Neural cell (in vitro differentiated cells): Measurements from ENCODE around the gene VPS26C. TPM values are rescaled to one million over a fixed set of nuclear protein-coding genes. Genes with fewer than 3 reads are reported as not detected.
"Not testable (repeated sequence)": the region's sequence is repeated elsewhere in the genome, so short reads cannot be mapped to it uniquely, and the experiment has no call there.

Source experiments
- H2AFZ ChIP-seq: fragments of 200-600, 300-800 bp; sonication (generic), shearing (Covaris generic); 2 replicates; pipeline ENCODE4 v1.6.0; 2014; ENCODE audit warnings: low read depth, mild to moderate bottlenecking, antibody characterized with exemption, low read length, moderate library complexity
- H3F3A ChIP-seq: fragments of 200-600 bp; shearing (Covaris generic); 2 replicates; pipeline ENCODE4 v1.6.1; 2016; ENCODE audit warnings: mild to moderate bottlenecking, moderate library complexity, mixed read lengths, antibody characterized with exemption, low read length; ENCODE audit not compliant: insufficient read depth, poor library complexity, severe bottlenecking
- H3K27ac ChIP-seq: fragments of 200-600, 300-800 bp; sonication (generic), shearing (Covaris generic); 2 replicates; pipeline ENCODE4 v1.5.1; 2014; ENCODE audit warnings: mild to moderate bottlenecking, low read length, moderate library complexity
- H3K27me3 ChIP-seq: fragments of 300-800, 200-600 bp; sonication (generic), shearing (Covaris generic); 2 replicates; pipeline ENCODE4 v1.6.0; 2014; ENCODE audit warnings: mild to moderate bottlenecking, low read depth, low read length, moderate library complexity; ENCODE audit not compliant: insufficient read depth
- H3K36me3 ChIP-seq: fragments of 300-800, 200-600 bp; sonication (generic), shearing (Covaris generic); 2 replicates; pipeline ENCODE4 v1.5.1; 2014; ENCODE audit warnings: mild to moderate bottlenecking, antibody characterized with exemption, low read length, moderate library complexity; ENCODE audit not compliant: insufficient read depth
- H3K4me2 ChIP-seq: fragments of 300-800, 200-600 bp; sonication (generic), shearing (Covaris generic); 2 replicates; pipeline ENCODE4 v1.6.0; 2014; ENCODE audit warnings: mild to moderate bottlenecking, low read length
- H3K4me3 ChIP-seq: fragments of 300-800, 200-600 bp; sonication (generic), shearing (Covaris generic); 2 replicates; pipeline ENCODE4 v1.5.1; 2014; ENCODE audit warnings: mild to moderate bottlenecking, low read length, moderate library complexity
- H3K79me2 ChIP-seq: fragments of 200-600 bp; shearing (Covaris generic); replicated peaks from 2 replicates; pipeline ENCODE4 v1.6.0; 2014; ENCODE audit warnings: mild to moderate bottlenecking, low read length, moderate library complexity; ENCODE audit not compliant: insufficient read depth
- H3K9ac ChIP-seq: fragments of 300-800, 200-600 bp; sonication (generic), shearing (Covaris generic); 2 replicates; pipeline ENCODE4 v1.6.1; 2016; ENCODE audit warnings: mild to moderate bottlenecking, low read length, mixed read lengths
- H3K9me2 ChIP-seq: fragments of 200-600 bp; shearing (Covaris generic); 2 replicates; pipeline ENCODE4 v1.6.1; 2016; ENCODE audit warnings: mild to moderate bottlenecking, low read length, mixed read lengths; ENCODE audit not compliant: insufficient read depth
- H3K9me3 ChIP-seq: fragments of 200-600, 300-800 bp; sonication (generic), shearing (Covaris generic); 2 replicates; pipeline ENCODE4 v1.6.1; 2016; ENCODE audit warnings: mild to moderate bottlenecking, mixed run types, low read length, moderate library complexity, mixed read lengths
- H4K20me1 ChIP-seq: fragments of 200-600 bp; shearing (Covaris generic); 2 replicates; pipeline ENCODE4 v1.6.1; 2016; ENCODE audit warnings: mild to moderate bottlenecking, mixed run types; ENCODE audit not compliant: insufficient read depth
- EP300 ChIP-seq: fragments of 450-650 bp; conservative IDR thresholded peaks from 2 replicates; pipeline ENCODE4 v1.6.1; 2014; ENCODE audit warnings: antibody characterized with exemption, mild to moderate bottlenecking, moderate library complexity; ENCODE audit not compliant: poor library complexity, severe bottlenecking
- EZH2 ChIP-seq: fragments of 200-600, 300-800 bp; shearing (Covaris generic), sonication (generic); IDR thresholded peaks from 2 replicates; pipeline ENCODE4 v1.6.1; 2014; ENCODE audit warnings: antibody characterized with exemption, low read length, borderline replicate concordance, mild to moderate bottlenecking; ENCODE audit not compliant: insufficient read depth, poor library complexity, severe bottlenecking
- MXI1 ChIP-seq: fragments of 450-650 bp; conservative IDR thresholded peaks from 2 replicates; pipeline ENCODE4 v1.6.1; 2014; ENCODE audit warnings: antibody characterized with exemption, mild to moderate bottlenecking; ENCODE audit not compliant: poor library complexity, severe bottlenecking
- POLR2AphosphoS5 ChIP-seq: IDR thresholded peaks from 2 replicates; pipeline ENCODE4 v1.6.1; 2012
- RAD21 ChIP-seq: fragments of 450-650 bp; conservative IDR thresholded peaks from 2 replicates; pipeline ENCODE4 v1.6.1; 2014; ENCODE audit warnings: antibody characterized with exemption, mild to moderate bottlenecking, moderate library complexity
- SMC3 ChIP-seq: fragments of 450-650 bp; conservative IDR thresholded peaks from 2 replicates; pipeline ENCODE4 v1.6.1; 2014; ENCODE audit warnings: antibody characterized with exemption, mild to moderate bottlenecking, moderate library complexity; ENCODE audit not compliant: poor library complexity
- TAF1 ChIP-seq: IDR thresholded peaks from 2 replicates; pipeline ENCODE4 v1.6.1; 2012; ENCODE audit warnings: low read depth
- polyA minus RNA-seq: library from RNA; depleted of rRNA, polyadenylated mRNA; stranded (reverse); fragments of >200 nt; gene quantifications from 2 replicates; pipeline ENCODE4 v1.2.3, GENCODE V29; 2014
- polyA plus RNA-seq: library from polyadenylated mRNA; depleted of rRNA; stranded (reverse); fragments of >200 nt; gene quantifications from 2 replicates; pipeline ENCODE4 v1.2.3, GENCODE V29; 2014
- TF ChIP-seq, protein P1 (sequence below): fragments of 450-650 bp; IDR thresholded peaks from 2 replicates; pipeline ENCODE4 v1.5.1; 2014; ENCODE audit warnings: antibody characterized with exemption, mild to moderate bottlenecking, moderate library complexity; ENCODE audit not compliant: poor library complexity, severe bottlenecking
- TF ChIP-seq, protein P2 (sequence below): IDR thresholded peaks from 2 replicates; pipeline ENCODE4 v1.6.1; 2012; ENCODE audit warnings: borderline replicate concordance

The VPS26C gene
- polyA plus RNA-seq = 46.9 and 55.5 TPM in 2 replicates
- 60.4 and 63.9 TPM in 2 replicates for polyA minus RNA-seq

DNA sequence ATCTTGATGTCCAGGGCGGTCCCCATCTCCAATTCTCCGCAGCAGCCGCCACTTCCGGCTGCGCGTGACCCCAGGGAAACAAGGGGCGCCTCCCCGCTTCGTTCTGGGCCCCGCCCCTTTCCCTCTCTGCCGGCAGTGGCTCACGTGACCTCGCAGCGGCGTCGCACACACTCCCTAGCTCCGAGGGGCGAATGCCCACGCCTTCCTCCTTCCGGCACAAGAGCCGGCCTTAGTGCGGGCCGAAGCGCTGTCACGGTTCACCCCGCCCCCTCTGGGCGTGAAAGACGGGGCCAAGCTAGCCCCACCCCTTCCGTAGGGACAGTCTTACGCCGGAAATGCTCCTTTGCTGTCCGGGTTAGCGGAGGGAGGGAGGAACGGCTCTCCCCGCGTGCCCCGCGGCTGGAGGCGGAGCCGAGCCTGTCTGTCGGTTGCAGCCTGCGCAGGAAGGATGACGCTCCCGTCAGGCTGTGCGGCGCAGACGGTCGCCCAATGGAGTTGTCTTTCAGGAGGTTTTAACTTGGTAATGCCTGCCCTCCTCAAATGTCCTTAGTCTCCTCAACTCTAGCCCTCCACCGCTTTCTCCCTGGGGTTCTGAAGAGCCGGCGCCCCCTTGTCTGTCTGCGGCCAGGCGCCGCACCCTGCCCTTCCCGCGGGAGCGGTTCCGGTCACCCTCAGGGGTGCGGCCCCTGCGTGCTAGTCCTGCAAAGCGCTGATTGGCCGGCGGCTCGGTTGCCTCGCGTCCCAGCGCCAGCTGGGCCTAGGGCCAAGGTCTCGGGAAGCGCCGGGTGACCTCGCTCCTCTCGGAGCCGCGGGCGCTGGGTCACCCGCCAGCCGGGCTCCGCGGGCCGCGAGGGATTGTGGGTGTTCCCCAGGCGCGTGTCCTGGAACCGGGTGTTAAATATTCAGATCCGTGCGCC is at the start of gene VPS26C:
TSS of gene VPS26C (minus strand) at position 66 of the 917 bp plus-strand sequence. CDS start at position 26, 40 bp downstream.
- Histone ChIP-seq H3K36me3 (no peaks in the 10 kb centered on the region), H3K27ac (peak within 1 kb of the TSS; percentile 97), H3F3A (no peaks in the 10 kb centered on the region), H2AFZ (peak within 1 kb of the TSS; percentile 97), H3K79me2 (peaks cover 34% of the 10 kb centered on the region), H3K4me3 (peak within 1 kb of the TSS; percentile 95), H4K20me1 (no peaks in the 10 kb centered on the region), H3K27me3 (no peaks in the 10 kb centered on the region), H3K9ac (peak within 1 kb of the TSS; percentile 92), H3K4me2 (peak within 1 kb of the TSS; percentile 92), H3K9me3 (no peaks in the 10 kb centered on the region), H3K9me2 (no peaks in the 10 kb centered on the region)
- TF ChIP-seq, protein P1, sequence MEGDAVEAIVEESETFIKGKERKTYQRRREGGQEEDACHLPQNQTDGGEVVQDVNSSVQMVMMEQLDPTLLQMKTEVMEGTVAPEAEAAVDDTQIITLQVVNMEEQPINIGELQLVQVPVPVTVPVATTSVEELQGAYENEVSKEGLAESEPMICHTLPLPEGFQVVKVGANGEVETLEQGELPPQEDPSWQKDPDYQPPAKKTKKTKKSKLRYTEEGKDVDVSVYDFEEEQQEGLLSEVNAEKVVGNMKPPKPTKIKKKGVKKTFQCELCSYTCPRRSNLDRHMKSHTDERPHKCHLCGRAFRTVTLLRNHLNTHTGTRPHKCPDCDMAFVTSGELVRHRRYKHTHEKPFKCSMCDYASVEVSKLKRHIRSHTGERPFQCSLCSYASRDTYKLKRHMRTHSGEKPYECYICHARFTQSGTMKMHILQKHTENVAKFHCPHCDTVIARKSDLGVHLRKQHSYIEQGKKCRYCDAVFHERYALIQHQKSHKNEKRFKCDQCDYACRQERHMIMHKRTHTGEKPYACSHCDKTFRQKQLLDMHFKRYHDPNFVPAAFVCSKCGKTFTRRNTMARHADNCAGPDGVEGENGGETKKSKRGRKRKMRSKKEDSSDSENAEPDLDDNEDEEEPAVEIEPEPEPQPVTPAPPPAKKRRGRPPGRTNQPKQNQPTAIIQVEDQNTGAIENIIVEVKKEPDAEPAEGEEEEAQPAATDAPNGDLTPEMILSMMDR = no peak
- TF ChIP-seq RAD21 = peak; percentile 28
- TF ChIP-seq, protein P2, sequence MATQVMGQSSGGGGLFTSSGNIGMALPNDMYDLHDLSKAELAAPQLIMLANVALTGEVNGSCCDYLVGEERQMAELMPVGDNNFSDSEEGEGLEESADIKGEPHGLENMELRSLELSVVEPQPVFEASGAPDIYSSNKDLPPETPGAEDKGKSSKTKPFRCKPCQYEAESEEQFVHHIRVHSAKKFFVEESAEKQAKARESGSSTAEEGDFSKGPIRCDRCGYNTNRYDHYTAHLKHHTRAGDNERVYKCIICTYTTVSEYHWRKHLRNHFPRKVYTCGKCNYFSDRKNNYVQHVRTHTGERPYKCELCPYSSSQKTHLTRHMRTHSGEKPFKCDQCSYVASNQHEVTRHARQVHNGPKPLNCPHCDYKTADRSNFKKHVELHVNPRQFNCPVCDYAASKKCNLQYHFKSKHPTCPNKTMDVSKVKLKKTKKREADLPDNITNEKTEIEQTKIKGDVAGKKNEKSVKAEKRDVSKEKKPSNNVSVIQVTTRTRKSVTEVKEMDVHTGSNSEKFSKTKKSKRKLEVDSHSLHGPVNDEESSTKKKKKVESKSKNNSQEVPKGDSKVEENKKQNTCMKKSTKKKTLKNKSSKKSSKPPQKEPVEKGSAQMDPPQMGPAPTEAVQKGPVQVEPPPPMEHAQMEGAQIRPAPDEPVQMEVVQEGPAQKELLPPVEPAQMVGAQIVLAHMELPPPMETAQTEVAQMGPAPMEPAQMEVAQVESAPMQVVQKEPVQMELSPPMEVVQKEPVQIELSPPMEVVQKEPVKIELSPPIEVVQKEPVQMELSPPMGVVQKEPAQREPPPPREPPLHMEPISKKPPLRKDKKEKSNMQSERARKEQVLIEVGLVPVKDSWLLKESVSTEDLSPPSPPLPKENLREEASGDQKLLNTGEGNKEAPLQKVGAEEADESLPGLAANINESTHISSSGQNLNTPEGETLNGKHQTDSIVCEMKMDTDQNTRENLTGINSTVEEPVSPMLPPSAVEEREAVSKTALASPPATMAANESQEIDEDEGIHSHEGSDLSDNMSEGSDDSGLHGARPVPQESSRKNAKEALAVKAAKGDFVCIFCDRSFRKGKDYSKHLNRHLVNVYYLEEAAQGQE = peak; percentile 25
- TF ChIP-seq TAF1 = peak; percentile 87
- TF ChIP-seq EP300 = peak; percentile 61
- peak; percentile 35 for TF ChIP-seq SMC3
- TF ChIP-seq POLR2AphosphoS5 = peak; percentile 89
- TF ChIP-seq MXI1 = peak; percentile 78
- no peak for TF ChIP-seq EZH2

DNA sequence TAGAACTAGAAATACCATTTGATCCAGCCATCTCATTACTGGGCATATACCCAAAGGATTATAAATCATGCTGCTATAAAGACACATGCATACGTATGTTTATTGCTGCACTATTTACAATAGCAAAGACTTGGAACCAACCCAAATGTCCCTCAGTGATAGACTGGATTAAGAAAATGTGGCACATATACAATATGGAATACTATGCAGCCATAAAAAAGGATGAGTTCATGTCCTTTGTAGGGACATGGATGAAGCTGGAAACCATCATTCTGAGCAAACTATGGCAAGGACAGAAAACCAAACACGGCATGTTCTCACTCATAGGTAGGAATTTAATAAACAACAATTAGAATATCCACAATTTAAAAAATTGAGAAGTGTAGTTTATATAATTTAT is 48.9 kb upstream of the VPS26C start:
- not testable (repeated sequence) for H3K9me3 ChIP-seq, H3K9me2 ChIP-seq, H3K79me2 ChIP-seq, H3F3A ChIP-seq, H3K4me3 ChIP-seq, H2AFZ ChIP-seq, H4K20me1 ChIP-seq, H3K27me3 ChIP-seq, H3K9ac ChIP-seq, H3K27ac ChIP-seq, H3K36me3 ChIP-seq, H3K4me2 ChIP-seq
